Body of pancreas (tissue), 4 donors: ENCODE measurements around the gene CASP8.

Experiments
- CTCF ChIP-seq, 7 experiments: fragments of 450-650 bp in 4 of 7; fragments of 200-600 bp in 3 of 7; sonication (generic) in 3 of 7; IDR thresholded peaks; one replicate each; pipeline ENCODE4 v1.5.1; 2016 to 2019; ENCODE audit warnings: antibody characterized with exemption in 7 of 7
- POLR2A ChIP-seq, 3 donors: fragments of 450-650 bp; IDR thresholded peaks; one replicate each; pipeline ENCODE4 v1.6.1; 2016; ENCODE audit warnings: antibody characterized with exemption in 3 of 3, mild to moderate bottlenecking in 2 of 3

GRCh38 chr2:201235860-201236811 is 24.2 kb upstream of the CASP8 start:
- TF ChIP-seq POLR2A (IDR thresholded peaks at IDR 0.05) (no peak), CTCF (IDR thresholded peaks at IDR 0.05) (peak; percentile 19 to 70 (median 62))
